GM12878 (cell line): ENCODE data around the gene LRRC3. TPM values are rescaled to one million over a fixed set of nuclear protein-coding genes. Genes with fewer than 3 reads are reported as not detected.

ENCODE experiments used
- ATAC-seq: fragments of 200-7000 bp; cut with Tn5 transposase; 3 replicates; pipeline ENCODE4 v1.9.1; 2020; ENCODE audit warnings: mild to moderate bottlenecking, moderate library complexity
- BruUV-seq: library from RNA; stranded (reverse); fragments of 400-500 nt; replicated peaks from 2 replicates; lab custom pipeline; 2021; lab: Mats Ljungman, UMichigan
- CTCF ChIA-PET: fragments of 300-600 bp; sonication (Branson Sonifier 250); formaldehyde crosslinking; extraction: SDS; loops from one replicate; lab custom pipeline; 2021; ENCODE audit warnings: inconsistent platforms; lab: Yijun Ruan, JAX
- POLR2A ChIA-PET: fragments of 350-600 bp; formaldehyde crosslinking; extraction: SDS; loops from one replicate; lab custom pipeline; 2021; ENCODE audit warnings: inconsistent platforms; lab: Charles Lee
- RAD21 ChIA-PET: fragments of 300-600 bp; sonication (Branson Sonifier 250); formaldehyde crosslinking; loops from one replicate; lab custom pipeline; 2023; ENCODE audit warnings: antibody characterized with exemption; ENCODE audit not compliant: unreplicated experiment; lab: Charles Lee
- SMC1A ChIA-PET: fragments of 300-600 bp; sonication (Branson Sonifier 250); formaldehyde crosslinking; loops from one replicate; lab custom pipeline; 2023; ENCODE audit not compliant: unreplicated experiment, uncharacterized antibody; lab: Charles Lee
- DNase-seq: peaks from one replicate; pipeline ENCODE4 v3.0.0-alpha.2; 2011; ENCODE audit warnings: low read depth, low spot score
- FAIRE-seq: peaks from 3 replicates; lab custom pipeline; 2011; peaks lifted over from hg19 to GRCh38; lab: Jason Lieb, UNC
- H2AFZ ChIP-seq: 2 replicates; pipeline ENCODE4 v1.6.0; 2011; ENCODE audit warnings: low read depth, low read length, control low read depth; ENCODE audit not compliant: control insufficient read depth
- H3K27ac ChIP-seq: 2 replicates; pipeline ENCODE4 v1.5.1; 2011; ENCODE audit warnings: control low read depth; ENCODE audit not compliant: control insufficient read depth, insufficient read depth
- H3K27me3 ChIP-seq, 2 experiments: replicated peaks in 1 of 2; 2 replicates each; pipeline versions ENCODE4 v1.6.0 to v1.6.1; 2011; ENCODE audit warnings: low read length in 1 of 2; ENCODE audit not compliant: control insufficient read depth in 2 of 2, insufficient read depth in 2 of 2
- H3K36me3 ChIP-seq, 2 experiments: 2 replicates each; pipeline ENCODE4 v1.5.1; 2011; ENCODE audit warnings: low read length in 1 of 2; ENCODE audit not compliant: control insufficient read depth in 2 of 2, insufficient read depth in 2 of 2
- H3K4me1 ChIP-seq: 2 replicates; pipeline ENCODE4 v1.6.1; 2011; ENCODE audit warnings: mild to moderate bottlenecking, low read length, moderate library complexity, mixed read lengths; ENCODE audit not compliant: control insufficient read depth, insufficient read depth
- H3K4me2 ChIP-seq: 2 replicates; pipeline ENCODE4 v1.6.0; 2011; ENCODE audit warnings: control low read depth; ENCODE audit not compliant: control insufficient read depth, insufficient read depth
- H3K4me3 ChIP-seq: fragments of 200-600 bp; sonication (generic); 2 replicates; pipeline ENCODE4 v1.5.1; 2016
- H3K79me2 ChIP-seq: 2 replicates; pipeline ENCODE4 v1.6.0; 2011; ENCODE audit warnings: low read length; ENCODE audit not compliant: control insufficient read depth, insufficient read depth
- H3K9ac ChIP-seq: 2 replicates; pipeline ENCODE4 v1.8.0; 2011; ENCODE audit warnings: low read length, control low read depth, mixed read lengths; ENCODE audit not compliant: control insufficient read depth, insufficient read depth
- H3K9me3 ChIP-seq: replicated peaks from 3 replicates; pipeline ENCODE4 v1.5.1; 2011; ENCODE audit warnings: mild to moderate bottlenecking, low read length; ENCODE audit not compliant: control insufficient read depth, insufficient read depth
- H4K20me1 ChIP-seq: 2 replicates; pipeline ENCODE4 v1.6.0; 2011; ENCODE audit not compliant: control insufficient read depth, insufficient read depth
- ATF7 ChIP-seq: fragments of 450-650 bp; IDR thresholded peaks from 2 replicates; pipeline ENCODE4 v1.6.1; 2016; ENCODE audit warnings: low read depth, mild to moderate bottlenecking
- CHD1 ChIP-seq: IDR thresholded peaks from 2 replicates; pipeline ENCODE4 v1.6.1; 2012; ENCODE audit warnings: low read depth, low read length, improper control_type of control experiment
- CREM ChIP-seq: IDR thresholded peaks from 2 replicates; pipeline ENCODE4 v1.6.1; 2014; ENCODE audit warnings: antibody characterized with exemption, low read depth
- FOS ChIP-seq: IDR thresholded peaks from 3 replicates; pipeline ENCODE4 v1.6.1; 2011; ENCODE audit warnings: borderline replicate concordance; ENCODE audit not compliant: insufficient read length; ENCODE audit errors: extremely low read depth
- JUND ChIP-seq: IDR thresholded peaks from 2 replicates; pipeline ENCODE4 v1.6.1; 2012; ENCODE audit warnings: low read depth, mild to moderate bottlenecking, low read length, improper control_type of control experiment, moderate library complexity
- KLF5 ChIP-seq: fragments of 450-650 bp; IDR thresholded peaks from 2 replicates; pipeline ENCODE4 v1.6.1; 2014; ENCODE audit warnings: mild to moderate bottlenecking; ENCODE audit not compliant: partially characterized antibody
- PAX5 ChIP-seq: IDR thresholded peaks from 2 replicates; pipeline ENCODE4 v1.6.1; 2011; ENCODE audit warnings: low read depth, low read length, borderline replicate concordance
- WGBS: methylation state at CpG from one replicate; pipeline ENCODE4 v1.1.6; 2016; ENCODE audit warnings: low lambda C conversion rate; ENCODE audit not compliant: insufficient replicate concordance, insufficient coverage; ENCODE audit errors: missing lambda C conversion rate; 5-methylcytosine and 5-hydroxymethylcytosine counted together
- in situ Hi-C: fragments of 300-500 bp; cut with MboI; formaldehyde crosslinking; loops from 9 replicates; pipeline ENCODE4 v1.14.3; 2018; ENCODE audit warnings: mixed read lengths
- intact Hi-C: fragments of 100-400 bp; cut with micrococcal nuclease; formaldehyde crosslinking; loops from one replicate; pipeline ENCODE4 v1.14.2; 2022; ENCODE audit not compliant: unreplicated experiment
- polyA plus RNA-seq, 11 experiments: library from polyadenylated mRNA; depleted of rRNA in 4 of 11; unstranded in 6 of 11; stranded (reverse) in 5 of 11; fragments of >200 nt; fragmentation: Nextera tagmentation in 4 of 11; fragmentation: Illumina TruSeq in 1 of 11; extraction: Ambion mirVana in 4 of 11; extraction: Trizol in 1 of 11; gene quantifications; 1 replicate in 1 of 11; 2 replicates in 10 of 11; pipeline versions ENCODE4 v1.2.1 to v1.2.3, GENCODE V29; 2011 to 2016; ENCODE audit warnings: inconsistent platforms in 2 of 11, missing spikeins in 2 of 11, low read depth in 1 of 11
- total RNA-seq, 4 experiments: library from RNA; depleted of rRNA in 3 of 4; stranded (reverse); fragments of >200 nt in 3 of 4; fragmentation: Illumina TruSeq in 1 of 4; extraction: Trizol in 1 of 4; gene quantifications; 2 replicates each; pipeline versions ENCODE4 v1.2.1 to v1.2.3, GENCODE V29; 2013 to 2021

The LRRC3 gene
- total and polyA plus RNA-seq, 10 of the 15 experiments (the other 5 are each of a cell fraction or from before 2014, with no cell fraction given) = 0.02 to 0.31 (median 0.09) TPM; not detected in 1

- ChIA-PET RAD21 (no interaction called here), CTCF (no interaction called here), POLR2A (no interaction called here), SMC1A (no interaction called here)
- Histone ChIP-seq H3K4me2 (no peak overlapping the region), H3K4me1 (no peaks in the 10 kb centered on the region; the same call in 1 of the 2 replicates), H3K9me3 (peaks cover 5% of the 10 kb centered on the region; the same call in 1 of the 3 replicates), H3K9ac (no peak overlapping the region), H2AFZ (no peak overlapping the region), H3K27me3 (no peaks in the 10 kb centered on the region), H3K4me3 (no peak overlapping the region), H3K79me2 (no peaks in the 10 kb centered on the region), H3K27ac (no peak overlapping the region), H3K36me3 (no peaks in the 10 kb centered on the region; a peak in 1 of 4 replicates), H4K20me1 (no peaks in the 10 kb centered on the region)
- in situ Hi-C loops = loop anchor here (5.0 kb wide), 1 partner anchor 52 kb away; no protein-coding TSS in a partner anchor
- no peak for DNase-seq
- FAIRE-seq = no peak
- no peak for ATAC-seq
- TF ChIP-seq ATF7 = no peak
- no peak for TF ChIP-seq KLF5
- no peak for TF ChIP-seq PAX5
- TF ChIP-seq JUND = no peak
- no TSS peak for BruUV-seq
- intact Hi-C loops = no loop called here
- WGBS = 73% methylated on average over 17 of the region's 17 CpGs
These were observed 31.2 kb upstream of the LRRC3 start for GRCh38 chr21:44423941-44424607.

- BruUV-seq = no TSS peak
- FAIRE-seq = no peak
- ChIA-PET SMC1A (no interaction called here), RAD21 (no interaction called here), CTCF (no interaction called here), POLR2A (no interaction called here)
- H3K36me3 ChIP-seq = no peaks in the 10 kb centered on the region; a peak in 1 of 4 replicates
- peaks cover 5% of the 10 kb centered on the region; the same call in 1 of the 3 replicates for H3K9me3 ChIP-seq
- H3K27ac ChIP-seq = no peak overlapping the region
- TF ChIP-seq CREM (no peak), CHD1 (no peak), FOS (no peak)
- H3K27me3 ChIP-seq = no peaks in the 10 kb centered on the region
- H3K4me3 ChIP-seq = no peak overlapping the region
- H3K4me2 ChIP-seq = no peak overlapping the region
- in situ Hi-C loops = loop anchor here (5.0 kb wide), 2 partner anchors 52 to 72 kb away; partner anchors contain the start of gene TRPM2
- no peaks in the 10 kb centered on the region for H4K20me1 ChIP-seq
- H3K4me1 ChIP-seq = no peaks in the 10 kb centered on the region; the same call in 1 of the 2 replicates
- H3K9ac ChIP-seq = no peak overlapping the region
- no peak for DNase-seq
- intact Hi-C loops = no loop called here
- 75% methylated on average over 28 of the region's 30 CpGs for WGBS
- ATAC-seq = no peak
- H3K79me2 ChIP-seq = no peaks in the 10 kb centered on the region
- H2AFZ ChIP-seq = no peak overlapping the region
These were observed 30.6 kb upstream of the LRRC3 start for GRCh38 chr21:44424608-44425306.
